Measurements from ENCODE around the gene ZNF2. TPM values are rescaled to one million over a fixed set of nuclear protein-coding genes. Genes with fewer than 3 reads are reported as not detected.

The ZNF2 gene
- total RNA-seq (2021; ENCODE audit: unreplicated experiment) (5.6 TPM), Bru-seq, nascent RNA (percentile 64 among the genes with signal in this experiment), BruChase-seq, experiment 1, labeled RNA remaining after a 2-hour chase (percentile 68 among the genes with signal in this experiment), BruChase-seq, experiment 2, labeled RNA remaining after a 6-hour chase (percentile 57 among the genes with signal in this experiment)
- 4.4 TPM for polyA plus RNA-seq (2012; ENCODE audit: insufficient read length)
- long read RNA-seq, transcript ZNF2-203 (5 exons, 2,601 nt): major isoform, 6 of 6 reads
- long read RNA-seq, partial matches to known transcripts: 0 of 6 reads
- long read RNA-seq, other reads (novel, unspliced or antisense): 0 of 6 reads

- Histone ChIP-seq H3K27me3 (ENCODE audit: control insufficient read depth, insufficient read depth, low read length) (no peaks in the 10 kb centered on the region), H3K4me3 (ENCODE audit: low read depth in 2 of 2, low read length in 2 of 2) (peak within 1 kb of the TSS; percentile 89 to 99), H3K9me3 (ENCODE audit: control insufficient read depth, insufficient read depth, low read depth, low read length) (no peaks in the 10 kb centered on the region), H3K27ac (ENCODE audit: low read length) (peak within 1 kb of the TSS; percentile 99), H3K4me1 (ENCODE audit: control insufficient read depth, insufficient read depth, low read length) (peaks cover 11% of the 10 kb centered on the region), H3K36me3 (ENCODE audit: control insufficient read depth, insufficient read depth, low read length) (peaks cover 2% of the 10 kb centered on the region; the same call in 1 of the 2 replicates)
- no TSS peak for BruUV-seq (replicated peaks)
- in situ Hi-C loops (cut with HindIII; ENCODE audit: low pct_unique_long_range_greater_than_20kb, low sequenced_read_pairs) (no loop called here), intact Hi-C loops (cut with micrococcal nuclease; ENCODE audit: unreplicated experiment) (no loop called here)
- peak; percentile 97 for ATAC-seq
- TF ChIP-seq CTCF (IDR thresholded peaks at IDR 0.05) (no peak), REST (IDR thresholded peaks at IDR 0.05; ENCODE audit: insufficient read depth in 1 of 2, low read depth in 2 of 2, low read length in 1 of 2) (no peak), SIN3A (IDR thresholded peaks at IDR 0.05; ENCODE audit: borderline replicate concordance, insufficient read depth, low read depth, low read length) (peak; percentile 60; the same call in 1 of the 2 replicates), TCF7L2 (IDR thresholded peaks at IDR 0.05; ENCODE audit: low read depth, low read length) (no peak), POLR2AphosphoS5 (IDR thresholded peaks at IDR 0.05; ENCODE audit: low read depth, low read length) (peak; percentile 94)
- CTCF ChIA-PET: no interaction called here
- POLR2A ChIA-PET: no interaction called here
- peak; percentile 88 for DNase-seq (ENCODE audit: low read depth, low spot score)
These were observed at the start of gene ZNF2 for GRCh38 chr2:95165371-95166064. Gene ZNF2, plus strand, starts transcription at chr2:95165809. Its CDS starts 10,418 bp downstream, at chr2:95176227.

GRCh38 chr2:95121093-95121406 lies 44.6 kb upstream of the ZNF2 start:
- Histone ChIP-seq H3K9me3 (ENCODE audit: control insufficient read depth, insufficient read depth, low read depth, low read length) (no peaks in the 10 kb centered on the region), H3K4me3 (ENCODE audit: low read depth in 2 of 2, low read length in 2 of 2) (peak overlapping the region; percentile 88 to 99), H3K27ac (ENCODE audit: low read length) (peak overlapping the region; percentile 89), H3K4me1 (ENCODE audit: control insufficient read depth, insufficient read depth, low read length) (peaks cover 4% of the 10 kb centered on the region; the same call in 1 of the 2 replicates), H3K36me3 (ENCODE audit: control insufficient read depth, insufficient read depth, low read length) (peaks cover 11% of the 10 kb centered on the region), H3K27me3 (ENCODE audit: control insufficient read depth, insufficient read depth, low read length) (no peaks in the 10 kb centered on the region)
- no peak for ATAC-seq
- DNase-seq (ENCODE audit: low read depth, low spot score): no peak
- CTCF ChIA-PET: no interaction called here
- intact Hi-C loops (cut with micrococcal nuclease; ENCODE audit: unreplicated experiment) (no loop called here), in situ Hi-C loops (cut with HindIII; ENCODE audit: low pct_unique_long_range_greater_than_20kb, low sequenced_read_pairs) (no loop called here)
- TF ChIP-seq TCF7L2 (IDR thresholded peaks at IDR 0.05; ENCODE audit: low read depth, low read length) (no peak), REST (IDR thresholded peaks at IDR 0.05; ENCODE audit: insufficient read depth in 1 of 2, low read depth in 2 of 2, low read length in 1 of 2) (no peak), POLR2AphosphoS5 (IDR thresholded peaks at IDR 0.05; ENCODE audit: low read depth, low read length) (no peak), CTCF (IDR thresholded peaks at IDR 0.05) (no peak), SIN3A (IDR thresholded peaks at IDR 0.05; ENCODE audit: borderline replicate concordance, insufficient read depth, low read depth, low read length) (no peak)
- BruUV-seq (replicated peaks): no TSS peak
- POLR2A ChIA-PET: no interaction called here
